BLaER1 (cell line): Measurements from ENCODE around the gene ZBTB47.

Source experiments
- H3K27ac ChIP-seq: shearing (Covaris generic); formaldehyde crosslinking; 2 replicates; pipeline ENCODE4 v1.8.1; 2022
- H3K27me3 ChIP-seq: shearing (Covaris generic); formaldehyde crosslinking; 2 replicates; pipeline ENCODE4 v1.8.1; 2022
- H3K36me3 ChIP-seq: shearing (Covaris generic); formaldehyde crosslinking; 2 replicates; pipeline ENCODE4 v1.8.1; 2022
- H3K4me1 ChIP-seq: shearing (Covaris generic); formaldehyde crosslinking; 2 replicates; pipeline ENCODE4 v1.8.1; 2022
- H3K4me2 ChIP-seq: shearing (Covaris generic); formaldehyde crosslinking; 2 replicates; pipeline ENCODE4 v1.8.1; 2022
- H3K4me3 ChIP-seq: shearing (Covaris generic); formaldehyde crosslinking; 2 replicates; pipeline ENCODE4 v1.8.1; 2022
- H3K9ac ChIP-seq: shearing (Covaris generic); formaldehyde crosslinking; 2 replicates; pipeline ENCODE4 v1.8.1; 2022
- H3K9me3 ChIP-seq: shearing (Covaris generic); formaldehyde crosslinking; 2 replicates; pipeline ENCODE4 v1.8.1; 2022
- H4K20me1 ChIP-seq: shearing (Covaris generic); formaldehyde crosslinking; 2 replicates; pipeline ENCODE4 v1.8.1; 2022
- Cebpa-rat ChIP-seq: shearing (Covaris generic); IDR thresholded peaks from 2 replicates; pipeline ENCODE4 v1.8.1; 2022

The ZBTB47 gene

DNA sequence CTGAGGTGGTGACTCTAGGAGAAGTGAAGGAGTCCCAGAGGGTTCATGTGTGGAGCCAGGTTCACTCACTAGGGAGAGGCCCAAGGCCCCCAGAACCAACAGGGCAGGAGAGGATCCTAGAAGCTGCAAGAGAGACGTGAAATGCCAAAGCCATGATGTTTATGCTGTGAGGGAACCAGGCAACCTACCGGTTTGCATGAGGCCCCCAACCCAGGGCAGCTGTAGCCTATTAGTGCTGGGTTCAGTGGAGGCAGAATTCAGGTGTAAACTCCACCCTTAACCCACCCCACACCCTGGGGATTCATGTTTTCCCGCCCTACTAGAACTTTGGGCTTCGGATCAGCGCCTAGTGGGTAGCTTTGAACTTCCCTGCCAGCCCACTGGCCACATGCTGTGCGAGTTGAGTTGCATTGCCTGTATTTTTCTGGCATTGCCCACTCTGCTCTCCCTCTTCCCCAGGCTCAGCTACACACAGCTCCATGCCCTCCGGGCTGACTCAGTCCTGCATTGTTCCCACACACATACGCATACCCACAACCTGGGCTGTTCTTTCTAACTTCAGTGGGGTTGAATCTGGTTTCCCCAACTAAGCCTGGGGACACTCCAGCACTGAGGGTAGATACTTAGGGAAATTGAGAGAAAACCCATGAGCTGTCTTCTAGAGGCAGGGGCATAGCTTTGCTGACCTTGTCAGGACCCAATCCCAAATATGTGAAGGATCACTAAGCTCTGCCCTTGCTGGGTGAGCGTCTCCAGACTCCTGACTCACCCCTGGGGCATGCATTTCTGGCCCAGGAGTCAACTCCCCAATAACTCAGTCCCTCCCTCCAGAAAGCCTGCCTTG is 2.0 kb upstream of the ZBTB47 start:
- Histone ChIP-seq H3K36me3 (peaks cover 45% of the 10 kb centered on the region), H4K20me1 (peaks cover 50% of the 10 kb centered on the region), H3K4me1 (peaks cover 57% of the 10 kb centered on the region), H3K4me3 (no peak overlapping the region), H3K9ac (peak overlapping the region; percentile 93), H3K27ac (peak overlapping the region; percentile 96), H3K27me3 (no peaks in the 10 kb centered on the region), H3K9me3 (no peaks in the 10 kb centered on the region), H3K4me2 (peak overlapping the region; percentile 100)
- TF ChIP-seq Cebpa-rat: no peak

DNA sequence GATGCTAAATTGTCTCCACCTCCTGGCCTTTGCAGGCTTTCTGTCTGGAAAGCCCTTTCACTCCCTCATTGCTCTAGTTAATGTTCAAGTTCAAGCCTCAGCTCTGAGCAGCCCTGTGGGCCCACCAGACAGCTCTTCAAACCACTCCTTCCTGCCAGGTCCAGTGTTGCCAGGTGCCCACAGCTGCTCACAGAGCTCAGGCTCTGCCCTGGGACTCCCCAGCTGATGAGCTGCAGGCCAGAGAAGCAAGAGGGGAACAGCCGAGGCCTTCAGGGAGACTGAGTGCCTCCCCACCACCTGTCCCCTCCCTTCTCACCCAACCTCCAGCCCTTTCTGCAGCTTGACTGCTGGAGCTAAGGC is 1.3 kb upstream of the ZBTB47 start:
- Histone ChIP-seq H3K36me3 (peaks cover 37% of the 10 kb centered on the region), H3K4me1 (peaks cover 58% of the 10 kb centered on the region), H3K27me3 (no peaks in the 10 kb centered on the region), H3K27ac (peak overlapping the region; percentile 96), H3K9me3 (no peaks in the 10 kb centered on the region), H3K9ac (peak overlapping the region; percentile 93), H3K4me2 (peak overlapping the region; percentile 100), H3K4me3 (peak overlapping the region; percentile 90), H4K20me1 (peaks cover 44% of the 10 kb centered on the region)
- no peak for TF ChIP-seq Cebpa-rat

DNA sequence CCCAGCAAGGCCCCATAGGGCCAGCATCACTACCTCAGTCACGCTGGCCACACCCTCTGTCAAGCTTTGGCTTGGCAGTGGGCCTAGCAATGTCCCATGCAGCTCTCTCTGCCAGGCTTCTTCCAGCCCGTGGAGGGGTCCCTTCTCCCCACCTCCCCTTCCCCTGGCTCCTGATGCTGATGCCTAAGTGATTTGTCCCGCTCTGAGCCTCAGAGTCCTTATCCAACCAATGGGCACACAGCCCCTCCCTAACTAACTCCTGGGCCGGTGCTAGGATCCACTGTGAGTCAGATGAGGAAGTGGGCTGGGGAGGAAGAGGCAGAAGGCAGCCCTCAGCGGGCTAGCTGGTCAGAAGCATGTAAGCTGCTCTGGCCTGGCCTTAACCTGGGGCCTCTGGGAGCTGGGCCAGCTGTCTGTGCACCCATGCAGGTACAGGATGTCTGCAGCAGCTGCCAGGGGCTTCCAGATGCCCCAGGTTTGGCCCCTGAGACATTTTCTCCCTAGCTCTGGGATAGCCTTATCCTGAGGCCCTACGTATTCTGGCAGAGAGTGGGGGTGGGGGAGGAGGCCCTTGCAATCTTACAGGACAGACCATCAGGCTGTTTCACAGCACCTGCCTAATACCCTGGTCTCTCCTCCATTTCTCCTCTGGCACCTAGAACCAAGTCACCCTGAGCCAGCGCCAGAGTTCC is 740 bp upstream of the ZBTB47 start:
- H3K4me1 ChIP-seq: peaks cover 63% of the 10 kb centered on the region
- TF ChIP-seq Cebpa-rat: no peak
- peak overlapping the region; percentile 93 for H3K9ac ChIP-seq
- no peaks in the 10 kb centered on the region for H3K9me3 ChIP-seq
- peaks cover 32% of the 10 kb centered on the region for H3K36me3 ChIP-seq
- peak overlapping the region; percentile 96 for H3K27ac ChIP-seq
- peak overlapping the region; percentile 90 for H3K4me3 ChIP-seq
- no peaks in the 10 kb centered on the region for H3K27me3 ChIP-seq
- H3K4me2 ChIP-seq: peak overlapping the region; percentile 100
- peaks cover 39% of the 10 kb centered on the region for H4K20me1 ChIP-seq

DNA sequence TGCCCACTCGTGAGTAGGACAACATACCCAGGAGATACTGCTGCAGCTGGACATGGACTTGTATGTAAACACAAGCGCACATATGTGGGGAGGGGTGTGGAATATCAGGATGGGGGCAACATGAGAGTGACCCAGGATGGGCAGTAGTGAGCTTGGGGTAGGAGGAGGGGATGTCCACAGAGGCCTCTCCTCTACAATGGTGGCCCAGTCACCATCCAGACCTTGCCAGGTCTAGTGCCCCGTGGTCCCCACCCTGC is 266 bp upstream of the ZBTB47 start:
- H3K4me2 ChIP-seq: peak overlapping the region; percentile 100
- peak overlapping the region; percentile 96 for H3K27ac ChIP-seq
- TF ChIP-seq Cebpa-rat: no peak
- peaks cover 68% of the 10 kb centered on the region for H3K4me1 ChIP-seq
- peaks cover 34% of the 10 kb centered on the region for H4K20me1 ChIP-seq
- no peaks in the 10 kb centered on the region for H3K27me3 ChIP-seq
- peak overlapping the region; percentile 93 for H3K9ac ChIP-seq
- H3K9me3 ChIP-seq: no peaks in the 10 kb centered on the region
- H3K4me3 ChIP-seq: peak overlapping the region; percentile 90
- peaks cover 27% of the 10 kb centered on the region for H3K36me3 ChIP-seq

DNA sequence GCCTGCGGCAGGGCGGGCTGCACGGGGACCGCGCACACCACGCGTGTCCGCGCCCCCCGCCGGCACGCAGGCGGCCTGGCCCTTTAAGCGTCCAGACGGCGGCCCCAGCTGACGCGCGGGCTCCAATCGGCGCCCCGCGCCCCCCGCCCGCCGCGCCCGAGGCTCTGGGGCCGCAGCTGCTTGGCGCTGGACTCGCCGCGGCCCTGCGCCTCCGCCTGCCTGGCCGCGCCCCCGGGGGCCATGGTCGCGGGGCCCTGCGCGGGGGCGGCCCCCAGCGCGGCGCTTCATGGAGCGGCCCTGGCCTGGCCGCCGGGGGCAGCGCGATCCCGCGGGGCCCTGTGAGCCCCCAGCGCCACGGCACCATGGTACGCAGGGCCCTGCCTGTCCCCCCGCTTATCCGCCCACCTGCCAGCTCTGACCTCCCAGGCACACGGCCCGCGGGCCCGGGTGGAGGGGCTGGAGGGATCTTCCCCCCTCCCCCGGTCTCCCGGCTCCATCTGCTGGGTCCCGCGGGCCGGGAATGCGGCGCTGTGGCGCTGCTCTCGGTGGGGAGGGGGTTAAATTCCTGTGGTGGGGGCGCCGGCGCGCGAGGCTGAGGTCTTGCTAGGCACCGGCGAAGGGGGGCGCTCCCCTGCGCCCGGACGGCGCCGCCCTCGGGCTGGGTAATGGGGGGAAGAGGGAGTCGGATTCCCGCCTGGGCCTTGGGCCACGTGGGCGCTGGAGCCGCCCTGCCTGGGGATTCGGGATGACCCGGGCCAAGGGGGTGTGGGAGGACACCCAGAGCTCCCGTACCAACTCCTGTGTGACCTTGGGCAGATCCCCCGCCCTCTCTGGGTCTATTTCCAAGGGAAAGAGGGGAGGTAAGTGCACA is 1.1 kb downstream of the ZBTB47 start:
- TF ChIP-seq Cebpa-rat: no peak
- no peaks in the 10 kb centered on the region for H3K27me3 ChIP-seq
- H3K9ac ChIP-seq: peak overlapping the region; percentile 93
- H3K27ac ChIP-seq: peak overlapping the region; percentile 96
- peak overlapping the region; percentile 90 for H3K4me3 ChIP-seq
- H3K4me1 ChIP-seq: peaks cover 80% of the 10 kb centered on the region
- H3K4me2 ChIP-seq: peak overlapping the region; percentile 100
- no peaks in the 10 kb centered on the region for H3K9me3 ChIP-seq
- peaks cover 19% of the 10 kb centered on the region for H3K36me3 ChIP-seq
- peaks cover 25% of the 10 kb centered on the region for H4K20me1 ChIP-seq

DNA sequence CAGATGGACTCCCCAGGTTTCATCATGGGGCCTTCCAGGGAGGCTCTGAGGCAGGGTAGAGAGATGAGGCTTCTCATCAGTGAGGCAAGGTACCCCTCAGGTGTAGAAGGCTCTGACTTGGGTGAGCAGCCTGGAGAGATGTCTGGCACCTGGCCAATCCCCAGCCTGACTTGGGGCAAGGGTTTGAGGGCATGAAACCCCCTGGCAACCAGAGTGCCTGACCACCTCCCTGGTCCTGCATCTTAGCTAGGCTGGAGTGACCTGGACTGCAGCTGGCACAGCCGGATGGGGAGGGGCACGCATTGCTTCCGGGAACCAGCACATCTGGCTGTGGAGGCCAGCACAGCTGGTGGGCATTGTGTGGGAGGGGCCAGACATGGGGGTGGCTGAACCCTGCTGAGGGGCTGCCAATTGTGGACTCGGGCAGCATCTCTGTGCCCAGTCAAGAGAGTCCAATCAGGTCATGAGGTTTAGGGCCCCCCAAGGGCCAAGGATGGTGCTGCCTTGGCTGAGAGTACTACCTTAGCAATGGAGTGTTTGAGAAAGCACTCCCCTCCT is 1.9 kb downstream of the ZBTB47 start:
- H3K27me3 ChIP-seq: no peaks in the 10 kb centered on the region
- H3K27ac ChIP-seq: peak overlapping the region; percentile 96
- H3K36me3 ChIP-seq: peaks cover 11% of the 10 kb centered on the region
- peak overlapping the region; percentile 100 for H3K4me2 ChIP-seq
- H3K4me3 ChIP-seq: peak overlapping the region; percentile 90
- peaks cover 17% of the 10 kb centered on the region for H4K20me1 ChIP-seq
- H3K9me3 ChIP-seq: no peaks in the 10 kb centered on the region
- peaks cover 89% of the 10 kb centered on the region for H3K4me1 ChIP-seq
- no peak for TF ChIP-seq Cebpa-rat
- peak overlapping the region; percentile 93 for H3K9ac ChIP-seq

DNA sequence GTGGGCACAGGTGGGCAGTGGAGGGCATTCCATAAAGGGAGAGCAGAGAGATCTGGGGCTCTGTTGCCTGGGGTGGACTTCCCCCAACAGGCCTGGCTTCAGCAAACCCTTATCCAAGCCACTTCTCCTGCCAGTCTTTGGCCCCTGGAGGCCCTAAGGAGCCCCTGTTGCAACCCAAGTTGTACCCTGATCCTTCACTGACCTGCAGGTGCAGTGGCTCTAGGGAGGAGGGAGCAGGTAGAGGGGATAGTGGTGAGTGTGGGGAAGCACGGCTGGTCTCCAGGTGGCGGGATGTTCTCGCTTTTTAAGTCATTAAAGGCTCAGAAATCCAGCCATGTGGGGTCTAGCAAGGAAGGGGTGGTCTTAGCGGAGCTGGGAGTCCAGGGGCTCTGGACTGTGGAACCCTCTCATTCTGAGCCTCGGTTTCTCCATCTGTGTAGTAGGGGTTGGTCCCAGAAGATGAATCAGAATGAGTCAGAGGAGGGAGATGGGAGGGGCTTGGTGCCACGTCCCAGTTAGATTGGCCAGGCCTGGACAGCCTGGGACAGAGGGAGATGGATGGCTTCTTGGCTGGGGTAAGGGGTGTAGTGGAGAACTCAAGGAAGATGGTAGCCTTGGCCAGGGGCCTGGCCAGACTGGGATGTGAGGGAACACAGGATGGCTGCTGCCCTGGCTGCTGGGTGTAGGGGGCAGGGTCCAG is 2.6 kb downstream of the ZBTB47 start:
- Histone ChIP-seq H4K20me1 (peaks cover 11% of the 10 kb centered on the region), H3K4me3 (no peak overlapping the region), H3K36me3 (peaks cover 10% of the 10 kb centered on the region; the same call in 1 of the 2 replicates), H3K4me1 (peaks cover 92% of the 10 kb centered on the region), H3K27ac (peak overlapping the region; percentile 96), H3K9ac (no peak overlapping the region), H3K9me3 (no peaks in the 10 kb centered on the region), H3K4me2 (peak overlapping the region; percentile 100), H3K27me3 (no peaks in the 10 kb centered on the region)
- TF ChIP-seq Cebpa-rat: no peak

DNA sequence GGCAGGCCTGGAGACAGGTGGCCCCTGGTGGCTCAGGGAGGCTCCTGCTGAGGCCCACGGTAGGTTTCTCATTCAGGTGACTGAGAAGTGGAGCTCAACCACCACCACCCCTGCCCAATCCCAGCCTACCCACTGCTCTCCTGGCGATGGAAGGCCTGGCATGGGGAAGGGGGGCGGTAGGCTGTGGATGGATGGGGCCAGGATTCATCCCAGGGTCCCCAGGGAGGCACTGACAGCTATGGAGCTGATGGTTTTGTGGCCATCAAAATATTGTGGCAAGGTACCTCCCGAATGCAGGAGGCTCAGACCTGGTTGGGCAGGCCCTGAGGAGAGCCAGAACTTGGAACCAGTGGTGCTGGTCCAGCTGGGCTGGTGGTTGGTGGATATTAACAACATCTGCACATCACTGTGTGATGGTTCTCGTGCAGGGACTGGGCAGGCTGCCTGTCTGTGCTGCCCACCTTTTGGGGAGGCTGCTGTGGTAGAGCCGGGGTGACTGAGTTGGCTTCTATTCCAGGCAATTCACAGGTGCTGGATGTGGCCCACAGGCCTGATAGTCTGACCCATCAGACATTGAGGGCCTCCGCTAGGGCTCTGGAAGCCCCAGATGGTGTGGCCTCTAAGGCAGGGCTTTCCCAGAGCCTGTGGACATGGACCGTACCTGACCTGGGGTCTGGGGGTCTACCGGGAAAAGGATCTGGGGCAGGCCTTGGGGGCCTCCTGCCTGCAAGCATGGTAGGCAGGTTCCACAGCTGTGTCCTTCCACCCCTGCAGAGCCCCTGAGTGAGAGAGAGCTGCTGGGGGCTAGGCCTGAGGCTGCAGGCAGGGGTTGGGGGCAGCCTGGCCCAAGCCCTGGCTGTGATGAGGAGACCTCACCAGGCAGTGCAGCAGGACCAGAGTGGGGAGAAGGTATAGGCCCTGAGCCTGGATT is 3.4 kb downstream of the ZBTB47 start:
- H3K9me3 ChIP-seq: no peaks in the 10 kb centered on the region
- no peaks in the 10 kb centered on the region for H3K27me3 ChIP-seq
- H4K20me1 ChIP-seq: peaks cover 3% of the 10 kb centered on the region
- no peak for TF ChIP-seq Cebpa-rat
- peaks cover 19% of the 10 kb centered on the region for H3K36me3 ChIP-seq
- peak overlapping the region; percentile 96 for H3K27ac ChIP-seq
- peak overlapping the region; percentile 100 for H3K4me2 ChIP-seq
- peaks cover 92% of the 10 kb centered on the region for H3K4me1 ChIP-seq
- H3K9ac ChIP-seq: peak overlapping the region; percentile 23; the same call in 1 of the 2 replicates
- H3K4me3 ChIP-seq: no peak overlapping the region
